ENCODE measurements around the gene PEX11B.
"Not testable (repeated sequence)": the region's sequence is repeated elsewhere in the genome, so short reads cannot be mapped to it uniquely, and the experiment has no call there.

The PEX11B gene

DNA sequence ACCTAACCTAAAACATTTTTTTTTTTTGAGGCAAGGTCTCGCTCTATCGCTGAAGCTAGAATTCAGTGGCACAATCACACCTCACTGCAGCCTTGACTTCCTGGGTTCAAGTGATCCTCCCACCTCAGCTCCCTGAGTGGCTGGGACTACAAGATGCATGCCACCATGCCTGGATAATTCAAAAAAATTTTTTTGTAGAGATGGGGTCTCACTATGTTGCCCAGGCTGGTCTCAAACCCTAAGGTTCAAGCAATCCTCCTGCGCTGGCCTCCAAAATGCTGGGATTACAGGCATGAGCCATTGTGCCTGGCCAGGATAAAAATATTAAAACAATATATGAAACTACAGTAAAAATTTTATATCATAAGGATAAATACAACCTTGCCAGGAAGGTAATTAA, 34.4 kb upstream of the PEX11B start:
- no peak for DNase-seq (ENCODE audit: low spot score)

DNA sequence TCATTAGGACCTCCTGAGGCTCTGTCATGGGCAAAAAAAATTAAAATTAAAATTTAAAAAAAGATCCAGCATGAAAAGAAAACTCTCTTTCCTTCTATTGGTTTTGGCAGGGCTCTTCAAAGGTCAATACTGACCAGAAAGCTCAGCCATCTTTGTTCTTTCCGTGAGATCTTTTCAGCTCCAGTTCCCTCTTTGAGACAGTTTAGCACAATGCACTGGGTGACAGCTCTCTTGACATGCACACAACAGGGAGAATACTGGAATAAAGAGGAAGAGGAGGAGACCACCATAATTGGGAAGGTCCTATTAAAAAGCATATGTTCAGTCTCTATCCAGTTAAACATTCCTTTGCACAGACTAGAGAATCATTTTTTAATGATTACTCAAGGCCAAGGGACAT, 33.0 kb upstream of the PEX11B start:
- DNase-seq (ENCODE audit: low spot score): no peak

GRCh38 chr1:145949219-145949618, 30.7 kb upstream of the PEX11B start:
- DNase-seq (ENCODE audit: low spot score): no peak

GRCh38 chr1:145947551-145947950, 29.0 kb upstream of the PEX11B start:
- DNase-seq (ENCODE audit: low spot score): no peak

GRCh38 chr1:145946477-145946986, 28.0 kb upstream of the PEX11B start:
- no peak for DNase-seq (ENCODE audit: low spot score)

DNA sequence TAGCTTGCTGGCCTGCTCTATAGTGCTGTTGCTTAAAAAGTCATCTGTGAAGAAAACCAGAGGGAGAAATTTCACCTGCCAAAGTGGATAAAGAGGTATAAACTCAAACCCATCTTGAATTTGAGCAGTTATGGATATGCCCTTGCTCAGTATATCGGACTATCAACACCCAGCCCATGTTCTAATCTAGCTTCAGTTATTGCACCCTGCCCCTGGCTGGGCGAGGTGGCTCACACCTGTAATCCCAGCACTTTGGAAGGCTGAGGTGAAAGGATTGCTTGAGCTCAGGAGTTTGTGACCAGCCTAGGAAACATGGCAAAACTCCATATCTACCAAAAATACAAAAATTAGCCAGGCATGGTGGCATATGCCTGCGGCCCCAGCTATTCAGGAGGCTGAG, 26.0 kb upstream of the PEX11B start:
- DNase-seq (ENCODE audit: low spot score): no peak

DNA sequence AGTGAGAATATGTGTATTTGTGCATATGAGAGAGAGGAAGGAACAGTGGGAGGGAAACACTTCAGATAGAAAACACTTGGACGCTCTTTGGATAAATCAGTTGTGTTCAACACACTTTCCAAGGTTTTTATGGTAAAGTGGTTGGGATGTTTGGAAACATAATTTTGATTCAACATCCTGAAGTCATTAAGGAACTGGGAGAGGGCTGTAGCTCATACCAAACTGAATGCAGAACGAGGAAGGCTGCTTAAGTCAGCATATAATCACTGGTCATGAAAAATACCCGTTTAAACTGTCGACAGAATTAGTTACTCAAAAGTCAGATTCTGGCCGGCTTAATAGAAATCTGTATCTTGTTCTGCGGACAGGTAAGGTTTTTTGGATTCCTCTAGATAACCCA, 24.4 kb upstream of the PEX11B start:
- no peak for DNase-seq (ENCODE audit: low spot score)

GRCh38 chr1:145942405-145942804, 23.9 kb upstream of the PEX11B start:
- DNase-seq (ENCODE audit: low spot score): no peak

- DNase-seq (ENCODE audit: low spot score): no peak
These were observed 18.9 kb upstream of the PEX11B start for GRCh38 chr1:145937436-145937835.

GRCh38 chr1:145936247-145936646, 17.7 kb upstream of the PEX11B start:
- no peak for DNase-seq (ENCODE audit: low spot score)

DNA sequence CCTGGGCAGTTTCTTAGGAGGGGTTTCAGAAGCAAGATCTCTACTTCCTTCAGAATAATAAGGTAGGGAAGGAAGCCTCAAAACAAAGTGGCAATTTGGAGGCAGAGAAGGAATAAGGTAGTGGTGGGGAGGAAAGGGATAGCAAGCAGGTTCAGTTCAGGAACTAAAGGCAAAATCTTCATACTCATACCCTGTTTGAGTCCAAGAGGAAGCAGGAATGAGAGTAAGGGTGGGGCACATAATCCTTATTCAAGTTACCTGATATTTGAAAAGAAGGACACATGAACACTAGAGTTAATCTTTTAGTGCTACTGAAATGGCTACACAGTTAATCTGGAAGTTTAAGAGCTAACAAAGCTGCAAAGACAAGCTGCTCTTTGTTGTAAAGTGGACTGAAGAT, 17.2 kb upstream of the PEX11B start:
- no peak for DNase-seq (ENCODE audit: low spot score)

GRCh38 chr1:145932522-145933009, 14.0 kb upstream of the PEX11B start:
- DNase-seq (ENCODE audit: low spot score): not testable (repeated sequence)

DNA sequence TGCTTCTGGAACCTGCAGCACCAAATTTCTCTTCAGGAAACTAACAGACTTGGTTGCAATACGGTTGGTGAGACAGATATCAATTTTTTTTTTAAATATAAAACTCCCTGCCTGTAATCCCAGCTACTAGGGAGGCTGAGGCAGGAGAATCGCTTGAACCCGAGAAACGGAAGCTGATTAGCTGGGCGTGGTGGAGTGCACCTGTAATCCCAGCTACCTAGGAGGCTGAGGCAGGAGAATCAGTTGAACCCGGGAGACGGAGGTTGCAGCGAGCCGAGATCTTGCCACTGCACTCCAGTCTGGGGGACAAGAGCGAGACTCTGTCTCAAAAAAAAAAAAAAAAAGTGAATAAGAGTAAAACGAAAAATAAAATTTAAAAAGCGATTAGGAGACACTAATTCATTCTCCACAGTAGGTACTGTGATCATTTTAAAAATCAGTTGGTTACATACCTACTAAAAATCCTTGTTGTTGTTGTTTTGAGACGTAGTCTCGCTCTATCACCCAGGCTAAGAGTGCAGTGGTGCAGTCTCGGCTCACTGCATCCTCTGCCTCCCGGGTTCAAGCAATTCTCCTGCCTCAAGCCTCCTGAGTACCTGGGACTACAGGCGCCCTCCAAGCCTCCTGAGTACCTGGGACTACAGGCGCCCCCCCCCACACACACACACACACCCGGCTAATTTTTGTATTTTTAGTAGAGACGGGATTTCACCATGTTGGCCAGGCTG, 9.6 kb upstream of the PEX11B start:
- DNase-seq (ENCODE audit: low spot score): no peak

GRCh38 chr1:145927063-145927886, 8.8 kb upstream of the PEX11B start, which contains the start of gene RBM8A:
RBM8A (minus strand) TSS chr1:145927484; CDS start chr1:145927426, 58 bp downstream.
- DNase-seq (ENCODE audit: low spot score): peak; percentile 98

- no peak for DNase-seq (ENCODE audit: low spot score)
These were observed 8.2 kb upstream of the PEX11B start for GRCh38 chr1:145926686-145927062.

DNA sequence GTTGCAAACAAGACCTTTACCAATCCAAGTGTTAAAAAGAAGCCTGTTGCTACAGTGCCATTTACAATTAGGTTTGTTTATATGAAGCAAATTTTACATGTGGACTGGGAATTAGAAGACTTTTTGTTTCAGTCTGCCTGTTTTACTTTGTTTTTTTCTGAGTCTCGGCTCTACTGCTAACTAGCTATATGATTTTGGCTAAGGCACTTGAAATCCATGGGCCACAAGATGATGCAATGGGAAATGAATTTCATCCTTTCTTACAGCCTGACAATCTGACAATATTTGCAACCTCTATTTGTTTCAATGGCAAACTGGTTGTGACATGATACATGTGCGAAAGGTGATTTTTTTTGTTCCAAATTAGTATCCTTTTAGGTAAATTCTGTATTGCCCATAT, 3.7 kb upstream of the PEX11B start:
- DNase-seq (ENCODE audit: low spot score): no peak

GRCh38 chr1:145920297-145920696, 1.8 kb upstream of the PEX11B start:
- DNase-seq (ENCODE audit: low spot score): not testable (repeated sequence)

- no peak for DNase-seq (ENCODE audit: low spot score)
These were observed 749 bp upstream of the PEX11B start for GRCh38 chr1:145918992-145919939.

- no peak for DNase-seq (ENCODE audit: low spot score)
These were observed 922 bp downstream of the PEX11B start for GRCh38 chr1:145917595-145917994.

GRCh38 chr1:145916745-145917144, 1.8 kb downstream of the PEX11B start:
- no peak for DNase-seq (ENCODE audit: low spot score)

GRCh38 chr1:145912128-145912641, 6.3 kb downstream of the PEX11B start:
- no peak for DNase-seq (ENCODE audit: low spot score)

DNA sequence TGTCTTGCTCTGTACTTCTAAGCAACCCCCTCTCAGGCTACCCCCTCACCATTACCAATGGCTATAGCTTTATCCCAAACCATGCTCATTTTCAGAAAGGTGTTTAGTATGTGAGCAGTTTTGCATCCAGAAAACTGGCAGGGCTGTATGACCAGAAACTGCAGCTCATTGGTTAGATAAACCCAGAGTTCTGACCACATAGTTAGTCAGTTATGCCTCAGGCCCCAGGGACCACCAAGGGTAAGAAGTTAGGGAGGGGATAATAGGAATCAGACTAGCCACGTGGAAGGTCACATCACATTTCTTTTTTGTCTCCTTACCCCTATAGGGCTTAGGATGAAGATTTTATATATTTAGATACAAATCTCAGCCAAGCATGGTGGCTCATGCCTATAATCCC, 9.9 kb downstream of the PEX11B start:
- no peak for DNase-seq (ENCODE audit: low spot score)

Measured in hematopoietic multipotent progenitor cell treated with erythropoietin and hydrocortisone succinate and interleukin-3 and kit ligand, for 15 days (in vitro differentiated cells).